SU-DHL-6 (cell line): ENCODE results near the gene LPIN3.

Experiments
- EZH2phosphoT487 ChIP-seq: fragments of 200-600 bp; sonication (generic), shearing (Covaris generic); conservative IDR thresholded peaks from 2 replicates; pipeline ENCODE4 v1.6.1; 2018; ENCODE audit warnings: mild to moderate bottlenecking, antibody characterized with exemption, low read length, moderate library complexity, mixed read lengths
- TF ChIP-seq, protein P1 (sequence below): fragments of 200-600 bp; sonication (generic); IDR thresholded peaks from one replicate; pipeline ENCODE4 v1.5.1; 2017; ENCODE audit warnings: antibody characterized with exemption, mild to moderate bottlenecking, low read length, moderate library complexity; ENCODE audit not compliant: insufficient read depth, poor library complexity, severe bottlenecking

DNA sequence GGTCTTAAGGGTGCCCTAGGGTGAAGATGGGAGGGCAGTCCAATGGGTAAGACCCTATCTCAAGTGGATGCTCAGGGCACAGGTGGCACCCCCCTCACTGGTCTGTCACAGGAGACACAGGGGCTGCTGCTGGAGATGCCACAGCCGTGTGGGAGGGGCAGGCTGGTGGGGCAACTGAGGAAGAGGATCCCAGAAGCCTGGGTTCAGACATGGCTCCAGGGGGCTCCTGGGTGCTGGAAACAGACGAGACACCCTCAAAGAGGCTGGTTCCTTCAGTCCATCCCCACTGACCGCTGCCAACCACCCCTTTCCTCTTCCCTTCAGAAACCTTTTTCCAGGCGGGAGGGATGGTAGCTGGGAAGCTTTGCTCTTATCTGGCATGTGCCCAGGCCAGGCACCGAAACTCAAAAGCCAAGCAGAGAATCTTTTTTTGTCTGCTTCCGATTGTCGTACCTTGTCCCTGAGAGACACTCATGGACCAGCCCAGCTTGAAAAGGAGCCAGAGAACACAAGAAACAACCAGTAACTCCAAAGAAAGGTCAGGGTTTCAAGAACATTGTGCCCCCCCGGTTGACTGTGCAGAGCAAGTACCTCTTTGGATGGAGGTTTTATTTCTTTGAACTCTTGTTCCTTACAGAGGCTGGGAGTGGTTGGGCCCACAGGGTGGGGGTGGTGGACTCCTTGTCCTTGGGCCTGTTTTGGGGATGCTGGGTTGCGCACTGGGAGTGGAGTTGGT is 54.5 kb downstream of the LPIN3 start:
- TF ChIP-seq, protein P1, sequence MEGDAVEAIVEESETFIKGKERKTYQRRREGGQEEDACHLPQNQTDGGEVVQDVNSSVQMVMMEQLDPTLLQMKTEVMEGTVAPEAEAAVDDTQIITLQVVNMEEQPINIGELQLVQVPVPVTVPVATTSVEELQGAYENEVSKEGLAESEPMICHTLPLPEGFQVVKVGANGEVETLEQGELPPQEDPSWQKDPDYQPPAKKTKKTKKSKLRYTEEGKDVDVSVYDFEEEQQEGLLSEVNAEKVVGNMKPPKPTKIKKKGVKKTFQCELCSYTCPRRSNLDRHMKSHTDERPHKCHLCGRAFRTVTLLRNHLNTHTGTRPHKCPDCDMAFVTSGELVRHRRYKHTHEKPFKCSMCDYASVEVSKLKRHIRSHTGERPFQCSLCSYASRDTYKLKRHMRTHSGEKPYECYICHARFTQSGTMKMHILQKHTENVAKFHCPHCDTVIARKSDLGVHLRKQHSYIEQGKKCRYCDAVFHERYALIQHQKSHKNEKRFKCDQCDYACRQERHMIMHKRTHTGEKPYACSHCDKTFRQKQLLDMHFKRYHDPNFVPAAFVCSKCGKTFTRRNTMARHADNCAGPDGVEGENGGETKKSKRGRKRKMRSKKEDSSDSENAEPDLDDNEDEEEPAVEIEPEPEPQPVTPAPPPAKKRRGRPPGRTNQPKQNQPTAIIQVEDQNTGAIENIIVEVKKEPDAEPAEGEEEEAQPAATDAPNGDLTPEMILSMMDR = no peak
- no peak for TF ChIP-seq EZH2phosphoT487
